ENCODE results near the gene CD63. TPM values are rescaled to one million over a fixed set of nuclear protein-coding genes. Genes with fewer than 3 reads are reported as not detected.
A peak's percentile ranks its signal among the peaks of the same experiment; 100 is the strongest.

The CD63 gene
- total RNA-seq, result 100 to 1,000 TPM; 341 to 511 TPM

- DNase-seq, result peak; percentile 87 to 93 (median 91)
- no peaks in the 10 kb centered on the region for H3K9me3 ChIP-seq
- intact Hi-C loops (cut with DNase I), result no loop called here
- peak within 1 kb of the TSS; percentile 31 to 77 for H3K4me3 ChIP-seq
- H3K36me3 ChIP-seq (replicated peaks in 1 of 2; ENCODE audit: insufficient read depth in 1 of 2, low read depth in 2 of 2), result peaks cover 0 to 7% of the 10 kb centered on the region in 2 donors
- H3K27ac ChIP-seq, result peak within 1 kb of the TSS; percentile 90 to 96 (median 95)
- H3K4me1 ChIP-seq, result peaks cover 46% of the 10 kb centered on the region
- no peaks in the 10 kb centered on the region for H3K27me3 ChIP-seq
- WGBS, 2 donors, result 0% methylated on average over 1 to 31 of the region's 61 CpGs
- peak; percentile 84 for ATAC-seq
- TF ChIP-seq CTCF (IDR thresholded peaks at IDR 0.05) (no peak), POLR2A (IDR thresholded peaks at IDR 0.05) (peak; percentile 68 to 85 (median 79))
Measured at GRCh38 chr12:55728939-55729818, at the start of gene CD63. TSS of gene CD63 (minus strand) at chr12:55729009. CDS start at chr12:55728341, 668 bp downstream.

GRCh38 chr12:55777856-55778255, 49.0 kb upstream of the CD63 start:
- intact Hi-C loops (cut with DNase I), result no loop called here
- H3K4me1 ChIP-seq, result no peaks in the 10 kb centered on the region

DNA sequence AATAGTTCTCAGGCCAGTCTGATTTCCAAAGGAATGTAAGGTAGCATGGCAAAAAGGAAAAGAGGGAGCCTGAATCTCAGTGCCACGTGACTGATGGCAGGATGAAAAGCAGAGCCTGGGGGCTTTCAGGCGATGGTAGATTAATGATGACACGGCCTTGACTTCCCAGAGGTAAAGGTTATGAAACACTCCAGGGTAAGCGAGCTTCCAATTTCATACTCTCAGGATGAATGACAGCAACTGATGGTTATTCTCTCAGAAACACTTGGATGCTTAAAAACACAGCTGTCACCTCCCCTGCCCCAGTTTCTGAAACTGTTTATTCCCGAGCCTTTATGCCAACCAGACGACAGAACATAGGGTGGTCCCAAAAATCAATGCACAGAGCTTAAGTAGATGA, 42.9 kb upstream of the CD63 start:
- Histone ChIP-seq H3K4me1 (no peaks in the 10 kb centered on the region), H3K36me3 (replicated peaks in 1 of 2; ENCODE audit: insufficient read depth in 1 of 2, low read depth in 2 of 2) (no peaks in the 10 kb centered on the region), H3K27ac (no peak overlapping the region), H3K9me3 (no peaks in the 10 kb centered on the region), H3K4me3 (no peak overlapping the region), H3K27me3 (no peaks in the 10 kb centered on the region)
- ATAC-seq (no peak), DNase-seq (no peak)
- intact Hi-C loops (cut with DNase I), result no loop called here
- TF ChIP-seq POLR2A (IDR thresholded peaks at IDR 0.05) (no peak), CTCF (IDR thresholded peaks at IDR 0.05) (no peak)
- WGBS, 2 donors, result 57% methylated on average over 6 of the region's 6 CpGs

More at GRCh38 chr12:55777856-55778255, 49.0 kb upstream of the CD63 start:
- H3K36me3 ChIP-seq (replicated peaks in 1 of 2; ENCODE audit: insufficient read depth in 1 of 2, low read depth in 2 of 2), result peaks cover 0 to 7% of the 10 kb centered on the region in 2 donors
- no peak overlapping the region for H3K27ac ChIP-seq
- no peak overlapping the region for H3K4me3 ChIP-seq
- H3K9me3 ChIP-seq, result no peaks in the 10 kb centered on the region
- no peaks in the 10 kb centered on the region for H3K27me3 ChIP-seq
- 85 to 96% methylated on average over 3 of the region's 3 CpGs for WGBS, 2 donors
- no peak for TF ChIP-seq POLR2A (IDR thresholded peaks at IDR 0.05)
- no peak for TF ChIP-seq CTCF (IDR thresholded peaks at IDR 0.05)
- DNase-seq (no peak), ATAC-seq (no peak)

DNA sequence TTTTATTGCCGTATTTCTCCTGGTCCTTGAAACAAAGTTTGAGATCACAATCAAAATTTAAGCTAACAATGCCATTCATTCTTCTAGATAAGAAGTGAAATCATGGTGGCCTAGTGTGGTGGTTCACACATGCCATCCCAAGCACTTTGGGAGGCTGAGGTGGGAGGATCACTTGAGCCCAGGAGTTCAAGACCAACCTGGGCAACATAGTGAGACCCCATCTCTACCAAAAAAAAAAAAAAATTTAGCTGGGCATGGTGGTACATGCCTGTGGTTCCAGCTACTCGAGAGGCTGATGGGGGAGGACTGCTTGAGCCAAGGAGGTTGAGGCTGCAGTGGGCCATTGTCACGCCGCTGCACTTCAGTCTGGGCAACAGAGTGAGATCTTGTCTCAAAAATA, 38.3 kb upstream of the CD63 start:
- ATAC-seq (no peak), DNase-seq (no peak)
- H3K4me1 ChIP-seq, result no peaks in the 10 kb centered on the region
- H3K27ac ChIP-seq, result no peak overlapping the region
- intact Hi-C loops (cut with DNase I), result no loop called here
- H3K4me3 ChIP-seq, result no peak overlapping the region
- H3K36me3 ChIP-seq (replicated peaks in 1 of 2; ENCODE audit: insufficient read depth in 1 of 2, low read depth in 2 of 2), result no peaks in the 10 kb centered on the region
- WGBS, 2 donors, result 81 to 92% methylated on average over 4 of the region's 4 CpGs
- no peak for TF ChIP-seq CTCF (IDR thresholded peaks at IDR 0.05)
- TF ChIP-seq POLR2A (IDR thresholded peaks at IDR 0.05), result no peak
- no peaks in the 10 kb centered on the region for H3K9me3 ChIP-seq
- no peaks in the 10 kb centered on the region for H3K27me3 ChIP-seq

Measured in body of pancreas (tissue), 4 donors.